HepG2 (cell line): Measurements from ENCODE around the gene SDC4. TPM values are rescaled to one million over a fixed set of nuclear protein-coding genes. Genes with fewer than 3 reads are reported as not detected.

ENCODE experiments used
- CAMTA2 ChIP-seq: sonication (generic); formaldehyde crosslinking; IDR thresholded peaks from 2 replicates; pipeline ENCODE4 v1.4.0; 2020; ENCODE audit warnings: mild to moderate bottlenecking, missing genetic modification reagents, borderline replicate concordance
- CBFB ChIP-seq: sonication (generic); formaldehyde crosslinking; IDR thresholded peaks from 2 replicates; pipeline ENCODE4 v1.4.0; 2020; ENCODE audit warnings: missing genetic modification reagents
- ELK4 ChIP-seq: sonication (generic); formaldehyde crosslinking; IDR thresholded peaks from 2 replicates; pipeline ENCODE4 v1.9.0; 2021; ENCODE audit warnings: missing genetic modification reagents, borderline replicate concordance
- HIVEP1 ChIP-seq: sonication (generic); formaldehyde crosslinking; IDR thresholded peaks from 2 replicates; pipeline ENCODE4 v1.4.0; 2020; ENCODE audit warnings: mild to moderate bottlenecking, missing genetic modification reagents
- IKZF5 ChIP-seq: IDR thresholded peaks from 2 replicates; pipeline ENCODE4 v1.6.1; 2018; ENCODE audit warnings: missing genetic modification reagents, mild to moderate bottlenecking, missing compliant biosample characterization
- IRF2 ChIP-seq: IDR thresholded peaks from 2 replicates; pipeline ENCODE4 v1.6.1; 2018; ENCODE audit warnings: missing genetic modification reagents, missing compliant biosample characterization
- KDM1A ChIP-seq: IDR thresholded peaks from 2 replicates; pipeline ENCODE4 v1.6.1; 2016; ENCODE audit warnings: missing compliant biosample characterization
- MZF1 ChIP-seq: sonication (generic); formaldehyde crosslinking; IDR thresholded peaks from 2 replicates; pipeline ENCODE4 v1.8.1; 2023; ENCODE audit warnings: mild to moderate bottlenecking, missing genetic modification reagents, borderline replicate concordance
- NKX3-1 ChIP-seq: sonication (generic); formaldehyde crosslinking; IDR thresholded peaks from 2 replicates; pipeline ENCODE4 v1.5.0; 2020; ENCODE audit warnings: missing genetic modification reagents
- PAF1 ChIP-seq: IDR thresholded peaks from 2 replicates; pipeline ENCODE4 v1.6.1; 2016; ENCODE audit warnings: missing genetic modification reagents, missing compliant biosample characterization
- PBX3 ChIP-seq: sonication (generic); formaldehyde crosslinking; IDR thresholded peaks from 2 replicates; pipeline ENCODE4 v1.8.1; 2023; ENCODE audit warnings: missing genetic modification reagents, inconsistent platforms, borderline replicate concordance
- RBFOX2 ChIP-seq: fragments of 200-400 bp; formaldehyde crosslinking; IDR thresholded peaks from 2 replicates; pipeline ENCODE4 v1.6.1; 2017; ENCODE audit warnings: low read depth, mild to moderate bottlenecking, low read length
- SAFB2 ChIP-seq: sonication (generic); formaldehyde crosslinking; IDR thresholded peaks from 2 replicates; pipeline ENCODE4 v1.5.1; 2020; ENCODE audit warnings: missing genetic modification reagents, low read depth, mild to moderate bottlenecking, borderline replicate concordance
- SP4 ChIP-seq: sonication (generic); formaldehyde crosslinking; IDR thresholded peaks from 2 replicates; pipeline ENCODE4 v1.8.1; 2023; ENCODE audit warnings: mild to moderate bottlenecking, missing genetic modification reagents
- TFDP2 ChIP-seq: sonication (generic); formaldehyde crosslinking; IDR thresholded peaks from 2 replicates; pipeline ENCODE4 v1.4.0; 2020; ENCODE audit warnings: missing genetic modification reagents
- TP53 ChIP-seq: sonication (generic); formaldehyde crosslinking; conservative IDR thresholded peaks from 2 replicates; pipeline ENCODE4 v1.4.0; 2020; ENCODE audit warnings: missing genetic modification reagents
- ZBTB43 ChIP-seq: sonication (generic); formaldehyde crosslinking; conservative IDR thresholded peaks from 2 replicates; pipeline ENCODE4 v1.4.0; 2020; ENCODE audit warnings: missing genetic modification reagents
- ZNF256 ChIP-seq: sonication (generic); formaldehyde crosslinking; conservative IDR thresholded peaks from 2 replicates; pipeline ENCODE4 v1.4.0; 2020; ENCODE audit warnings: missing genetic modification reagents
- ZNF501 ChIP-seq: sonication (generic); formaldehyde crosslinking; IDR thresholded peaks from 2 replicates; pipeline ENCODE4 v1.5.1; 2020; ENCODE audit warnings: mild to moderate bottlenecking, moderate library complexity, missing genetic modification reagents
- ZNF580 ChIP-seq: IDR thresholded peaks from 2 replicates; pipeline ENCODE4 v1.6.1; 2016; ENCODE audit warnings: low read depth, borderline replicate concordance
- ZNF775 ChIP-seq: sonication (generic); formaldehyde crosslinking; IDR thresholded peaks from 2 replicates; pipeline ENCODE4 v1.4.0; 2020; ENCODE audit warnings: missing genetic modification reagents, mild to moderate bottlenecking, moderate library complexity, borderline replicate concordance
- ZNF777 ChIP-seq: sonication (generic); formaldehyde crosslinking; IDR thresholded peaks from 2 replicates; pipeline ENCODE4 v1.4.0; 2020; ENCODE audit warnings: missing genetic modification reagents
- ZNF792 ChIP-seq: IDR thresholded peaks from 2 replicates; pipeline ENCODE4 v1.6.1; 2016
- polyA plus RNA-seq, 8 experiments: library from polyadenylated mRNA; depleted of rRNA in 3 of 8; stranded (reverse) in 7 of 8; unstranded in 1 of 8; fragments of >200 nt; fragmentation: Illumina TruSeq in 4 of 8; extraction: Trizol in 4 of 8; gene quantifications; 2 replicates each; pipeline versions ENCODE4 v1.2.1 to v1.2.3, GENCODE V29; 2011 to 2016; ENCODE audit warnings: low read depth in 4 of 8, missing spikeins in 1 of 8, mixed read lengths in 1 of 8; ENCODE audit not compliant: insufficient read depth in 1 of 8
- total RNA-seq, 5 experiments: library from RNA; depleted of rRNA; stranded (reverse); fragments of >200 nt; fragmentation: Illumina TruSeq; extraction: Trizol; gene quantifications; 2 replicates each; pipeline ENCODE4 v1.2.3, GENCODE V29; 2016; ENCODE audit warnings: low read depth in 1 of 5

Gene SDC4
- total and polyA plus RNA-seq, 2 of the 13 experiments (the other 11 are each of a cell fraction or from before 2014, with no cell fraction given) = 49.0 to 65.1 TPM

- TF ChIP-seq ZNF775 (CRISPR knock-in tag) = no peak
- TF ChIP-seq ZBTB43 = no peak; the same call in 1 of the 2 replicates
- TF ChIP-seq CBFB (CRISPR knock-in tag) = no peak
- peak; percentile 57 for TF ChIP-seq ZNF501
- no peak; the same call in 1 of the 2 replicates for TF ChIP-seq HIVEP1 (CRISPR knock-in tag)
- TF ChIP-seq RBFOX2 = no peak
- peak; percentile 97 for TF ChIP-seq ZNF777
- TF ChIP-seq ZNF256 (CRISPR knock-in tag) = no peak
- TF ChIP-seq IRF2 (CRISPR knock-in tag) = peak; percentile 17; the same call in 1 of the 2 replicates
- TF ChIP-seq PAF1 (CRISPR knock-in tag) = no peak
- TF ChIP-seq SAFB2 (CRISPR knock-in tag) = peak; percentile 45; the same call in 1 of the 2 replicates
- no peak for TF ChIP-seq NKX3-1 (CRISPR knock-in tag)
- TF ChIP-seq ZNF580 (CRISPR knock-in tag) = no peak
- no peak for TF ChIP-seq ZNF792 (CRISPR knock-in tag)
- no peak; the same call in 1 of the 2 replicates for TF ChIP-seq IKZF5 (CRISPR knock-in tag)
- TF ChIP-seq ELK4 (CRISPR knock-in tag) = no peak
- TF ChIP-seq PBX3 (CRISPR knock-in tag) = no peak; the same call in 1 of the 2 replicates
- peak; percentile 30; the same call in 1 of the 2 replicates for TF ChIP-seq SP4 (CRISPR knock-in tag)
- no peak for TF ChIP-seq TP53 (CRISPR knock-in tag)
- 0 out of 2 replicates have a peak, but pooled peaks have one; percentile 39 for TF ChIP-seq KDM1A (CRISPR knock-in tag)
- 0 out of 2 replicates have a peak, but pooled peaks have one; percentile 38 for TF ChIP-seq CAMTA2 (CRISPR knock-in tag)
- peak; percentile 45; the same call in 1 of the 2 replicates for TF ChIP-seq TFDP2 (CRISPR knock-in tag)
- TF ChIP-seq MZF1 (CRISPR knock-in tag) = no peak
Measured at GRCh38 chr20:45293041-45294002, 54.9 kb downstream of the SDC4 start (continued).
